SK-N-SH (cell line): ENCODE results near the gene PDCL2. TPM values are rescaled to one million over a fixed set of nuclear protein-coding genes. Genes with fewer than 3 reads are reported as not detected.

Experiments
- CTCF ChIA-PET: fragments of 300-600, 350-600 bp; formaldehyde crosslinking; extraction: SDS; loops from one replicate; lab custom pipeline; 2021; lab: Yijun Ruan, JAX
- POLR2A ChIA-PET: fragments of 350-600 bp; sonication (Branson Sonifier 250); formaldehyde crosslinking; extraction: SDS; loops from one replicate; lab custom pipeline; 2020; ENCODE audit warnings: antibody characterized with exemption, inconsistent platforms; lab: Yijun Ruan, JAX
- DNase-seq: peaks from one replicate; pipeline ENCODE4 v3.0.0; 2012
- H2AFZ ChIP-seq: fragments of 200-600 bp; sonication (generic); 2 replicates; pipeline ENCODE4 v1.8.1; 2016; ENCODE audit warnings: antibody characterized with exemption, mild to moderate bottlenecking, low read depth
- H3F3A ChIP-seq: fragments of 200-600 bp; sonication (generic); replicated peaks from 2 replicates; pipeline ENCODE3; 2016; ENCODE audit warnings: antibody characterized with exemption, mild to moderate bottlenecking; ENCODE audit not compliant: insufficient read depth
- H3K27ac ChIP-seq, 2 experiments: fragments of 200-500 bp in 1 of 2; fragments of 200-600 bp in 1 of 2; sonication (Bioruptor generic) in 1 of 2; sonication (generic), shearing (Covaris generic) in 1 of 2; 2 replicates each; pipeline versions ENCODE4 v1.5.1 to v1.6.1; 2014 to 2016; ENCODE audit warnings: low read depth in 2 of 2, inconsistent platforms in 1 of 2, low read length in 1 of 2, mild to moderate bottlenecking in 1 of 2, mixed read lengths in 1 of 2
- H3K27me3 ChIP-seq: fragments of 200-600 bp; sonication (generic), shearing (Covaris generic); 2 replicates; pipeline ENCODE4 v1.6.1; 2016; ENCODE audit warnings: mixed run types; ENCODE audit not compliant: insufficient read depth
- H3K36me3 ChIP-seq, 2 experiments: fragments of 200-500 bp in 1 of 2; fragments of 200-600 bp in 1 of 2; sonication (Bioruptor generic) in 1 of 2; sonication (generic) in 1 of 2; replicated peaks in 1 of 2; 2 replicates each; pipeline versions ENCODE3 to v1.5.1; 2014 to 2016; ENCODE audit warnings: low read length in 1 of 2, mild to moderate bottlenecking in 1 of 2; ENCODE audit not compliant: insufficient read depth in 2 of 2, control insufficient read depth in 1 of 2
- H3K4me1 ChIP-seq, 2 experiments: fragments of 200-500 bp in 1 of 2; fragments of 200-600 bp in 1 of 2; sonication (Bioruptor generic) in 1 of 2; sonication (generic), shearing (Covaris generic) in 1 of 2; 2 replicates each; pipeline versions ENCODE4 v1.5.1 to v1.6.1; 2014 to 2016; ENCODE audit warnings: low read depth in 1 of 2, low read length in 1 of 2, mixed run types in 1 of 2; ENCODE audit not compliant: insufficient read depth in 2 of 2, control insufficient read depth in 1 of 2
- H3K4me2 ChIP-seq: fragments of 200-600 bp; sonication (generic), shearing (Covaris generic); 2 replicates; pipeline ENCODE4 v1.6.1; 2017; ENCODE audit warnings: mixed run types
- H3K4me3 ChIP-seq, 2 experiments: fragments of 200-500 bp in 1 of 2; fragments of 200-600 bp in 1 of 2; sonication (Bioruptor generic) in 1 of 2; sonication (generic), shearing (Covaris generic) in 1 of 2; 2 replicates each; pipeline versions ENCODE4 v1.5.1 to v1.8.1; 2014 to 2016; ENCODE audit warnings: low read depth in 2 of 2, inconsistent platforms in 1 of 2, low read length in 1 of 2, mild to moderate bottlenecking in 1 of 2, mixed read lengths in 1 of 2, moderate library complexity in 1 of 2
- H3K79me2 ChIP-seq: fragments of 200-600 bp; sonication (generic); 2 replicates; pipeline ENCODE4 v1.8.1; 2017; ENCODE audit warnings: mild to moderate bottlenecking; ENCODE audit not compliant: insufficient read depth
- H3K9ac ChIP-seq: fragments of 200-600 bp; sonication (generic); 2 replicates; pipeline ENCODE4 v1.6.1; 2017; ENCODE audit warnings: mixed run types
- H3K9me2 ChIP-seq: fragments of 200-600 bp; sonication (generic); 2 replicates; pipeline ENCODE4 v1.6.1; 2017; ENCODE audit warnings: mixed run types
- H3K9me3 ChIP-seq: fragments of 200-600 bp; sonication (generic); 2 replicates; pipeline ENCODE4 v1.6.1; 2017; ENCODE audit warnings: mixed run types, mild to moderate bottlenecking, moderate library complexity
- H4K20me1 ChIP-seq: fragments of 200-600 bp; sonication (generic); 2 replicates; pipeline ENCODE4 v1.6.1; 2017; ENCODE audit warnings: mild to moderate bottlenecking, mixed run types; ENCODE audit not compliant: insufficient read depth
- MXI1 ChIP-seq: IDR thresholded peaks from 2 replicates; pipeline ENCODE4 v1.6.1; 2012; ENCODE audit warnings: mild to moderate bottlenecking, low read depth, low read length, improper control_type of control experiment
- NFIC ChIP-seq: IDR thresholded peaks from 2 replicates; pipeline ENCODE4 v1.4.0; 2012; ENCODE audit warnings: borderline replicate concordance
- POLR2AphosphoS5 ChIP-seq: IDR thresholded peaks from 2 replicates; pipeline ENCODE4 v1.6.1; 2012; ENCODE audit warnings: low read depth, low read length
- RCOR1 ChIP-seq: fragments of 150-350 bp; IDR thresholded peaks from 2 replicates; pipeline ENCODE4 v1.6.1; 2017; ENCODE audit warnings: antibody characterized with exemption, low read length
- SIN3A ChIP-seq: IDR thresholded peaks from 2 replicates; pipeline ENCODE4 v1.6.1; 2012; ENCODE audit warnings: low read depth, mild to moderate bottlenecking, low read length, moderate library complexity, borderline replicate concordance
- SMC3 ChIP-seq: IDR thresholded peaks from 2 replicates; pipeline ENCODE4 v1.6.1; 2012; ENCODE audit warnings: low read depth, low read length, improper control_type of control experiment
- WGBS: methylation state at CpG from one replicate; pipeline ENCODE4 v1.1.6; 2017; ENCODE audit warnings: low lambda C conversion rate; 5-methylcytosine and 5-hydroxymethylcytosine counted together
- polyA plus RNA-seq, 3 experiments: library from polyadenylated mRNA; depleted of rRNA; stranded (reverse); fragments of >200 nt; gene quantifications; 2 replicates each; pipeline ENCODE4 v1.2.3, GENCODE V29; 2012
- TF ChIP-seq, protein P1 (sequence below): fragments of 150-350 bp; IDR thresholded peaks from 2 replicates; pipeline ENCODE4 v1.6.1; 2017; ENCODE audit warnings: antibody characterized with exemption, low read length, low read depth, borderline replicate concordance
- TF ChIP-seq, protein P2 (sequence below): IDR thresholded peaks from 2 replicates; pipeline ENCODE4 v1.4.0; 2012; ENCODE audit warnings: low read depth, borderline replicate concordance

The PDCL2 gene
- polyA plus RNA-seq, 1 of the 3 experiments (the other 2 are of a cell fraction): not detected

DNA sequence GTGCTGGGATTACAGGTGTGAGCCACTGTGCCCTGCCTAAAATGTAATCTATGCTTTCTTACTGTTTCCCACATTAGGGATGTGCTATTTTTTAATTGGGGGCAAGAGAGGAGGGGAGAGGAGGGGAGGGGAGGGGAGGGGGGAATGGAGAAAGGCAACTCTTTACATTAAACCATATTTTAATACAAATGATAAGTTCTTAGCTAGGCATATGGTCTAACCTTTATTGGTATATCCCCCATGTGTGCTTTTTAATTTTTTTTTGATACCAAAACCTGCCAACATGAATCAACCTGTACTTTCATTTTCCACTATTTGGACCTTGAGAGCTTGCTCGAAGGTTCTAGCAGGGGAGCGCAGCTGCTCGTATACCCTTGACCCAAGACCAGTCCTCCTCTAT lies 51.8 kb downstream of the PDCL2 start:
- Histone ChIP-seq H3K4me1 (peaks cover 0 to 4% of the 10 kb centered on the region in 2 experiments; a peak in 3 of 4 replicates), H2AFZ (no peak overlapping the region), H3K9ac (no peak overlapping the region), H3K79me2 (peaks cover 99% of the 10 kb centered on the region), H3K27ac (no peak overlapping the region), H3K4me3 (no peak overlapping the region), H3K9me3 (no peaks in the 10 kb centered on the region), H3K9me2 (no peaks in the 10 kb centered on the region), H3K36me3 (no peaks in the 10 kb centered on the region), H3K27me3 (no peaks in the 10 kb centered on the region), H3F3A (peaks cover 18% of the 10 kb centered on the region), H3K4me2 (no peak overlapping the region), H4K20me1 (peaks cover 4% of the 10 kb centered on the region; the same call in 1 of the 2 replicates)
- POLR2A ChIA-PET: no interaction called here
- no peak for DNase-seq
- 97% methylated on average over 3 of the region's 3 CpGs for WGBS
- TF ChIP-seq MXI1: no peak
- CTCF ChIA-PET: no interaction called here

DNA sequence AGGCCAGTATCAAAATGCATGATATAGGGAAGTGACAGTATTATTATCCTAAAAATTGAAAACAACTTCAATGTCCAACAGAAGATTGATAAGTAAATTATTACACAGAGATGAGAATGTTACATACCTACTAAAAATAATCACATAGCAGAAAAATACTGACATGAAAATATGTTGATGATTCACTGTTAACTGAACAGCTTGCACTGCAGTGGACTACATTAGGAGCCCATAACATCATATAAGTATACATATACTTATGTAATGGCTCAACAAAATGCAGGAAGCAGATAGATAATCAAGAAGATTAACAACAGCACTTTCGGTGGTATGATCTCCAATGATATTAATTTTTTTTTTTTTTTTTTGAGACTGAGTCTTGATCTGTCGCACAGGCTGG lies 52.4 kb downstream of the PDCL2 start:
- no peak for TF ChIP-seq RCOR1
- Histone ChIP-seq H3K9me3 (no peaks in the 10 kb centered on the region), H3K4me1 (peaks cover 0 to 3% of the 10 kb centered on the region in 2 experiments; a peak in 3 of 4 replicates), H2AFZ (no peak overlapping the region), H3K27me3 (no peaks in the 10 kb centered on the region), H3K4me2 (no peak overlapping the region), H4K20me1 (peaks cover 4% of the 10 kb centered on the region; the same call in 1 of the 2 replicates), H3K36me3 (no peaks in the 10 kb centered on the region), H3F3A (peaks cover 12% of the 10 kb centered on the region), H3K4me3 (no peak overlapping the region), H3K79me2 (peaks cover 99% of the 10 kb centered on the region), H3K9ac (no peak overlapping the region), H3K27ac (no peak overlapping the region), H3K9me2 (no peaks in the 10 kb centered on the region)
- no peak for DNase-seq
- ChIA-PET CTCF (no interaction called here), POLR2A (interaction anchor here (0.6 kb wide), 1 partner anchor 409 kb away, joined by 3 read pairs; the partner anchor contains the start of gene CEP135)
- WGBS: 76% methylated on average over 2 of the region's 2 CpGs

DNA sequence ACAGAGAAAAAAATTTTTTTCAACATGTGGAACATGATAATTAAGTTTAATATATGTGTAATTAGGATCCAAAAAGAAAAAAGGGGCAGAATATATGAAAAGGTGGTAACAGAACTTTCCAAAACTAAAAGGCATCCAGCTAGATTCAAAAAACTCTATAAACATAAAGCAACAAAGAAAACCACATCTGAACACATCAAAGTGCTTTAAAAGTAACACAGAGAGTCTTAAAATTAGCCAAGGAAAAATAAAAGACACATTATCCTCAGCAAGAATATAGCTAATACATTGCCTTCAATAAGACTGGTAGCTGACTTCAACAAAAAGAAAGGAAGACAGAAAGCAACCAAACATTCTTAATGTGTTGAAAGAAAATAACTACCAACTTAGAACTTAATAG lies 53.5 kb downstream of the PDCL2 start:
- POLR2A ChIA-PET: no interaction called here

More for the DNA sequence above, 53.5 kb downstream of the PDCL2 start:
- DNase-seq: no peak
- H4K20me1 ChIP-seq: peaks cover under 1% of the 10 kb centered on the region; the same call in 1 of the 2 replicates
- no peak overlapping the region for H2AFZ ChIP-seq
- H3F3A ChIP-seq: peaks cover 3% of the 10 kb centered on the region
- H3K27ac ChIP-seq: no peak overlapping the region
- no peaks in the 10 kb centered on the region for H3K9me2 ChIP-seq
- H3K4me2 ChIP-seq: no peak overlapping the region
- no peaks in the 10 kb centered on the region for H3K36me3 ChIP-seq
- TF ChIP-seq SMC3: no peak
- TF ChIP-seq, protein P1, sequence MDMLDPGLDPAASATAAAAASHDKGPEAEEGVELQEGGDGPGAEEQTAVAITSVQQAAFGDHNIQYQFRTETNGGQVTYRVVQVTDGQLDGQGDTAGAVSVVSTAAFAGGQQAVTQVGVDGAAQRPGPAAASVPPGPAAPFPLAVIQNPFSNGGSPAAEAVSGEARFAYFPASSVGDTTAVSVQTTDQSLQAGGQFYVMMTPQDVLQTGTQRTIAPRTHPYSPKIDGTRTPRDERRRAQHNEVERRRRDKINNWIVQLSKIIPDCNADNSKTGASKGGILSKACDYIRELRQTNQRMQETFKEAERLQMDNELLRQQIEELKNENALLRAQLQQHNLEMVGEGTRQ: no peak
- TF ChIP-seq SIN3A: no peak
- TF ChIP-seq, protein P2, sequence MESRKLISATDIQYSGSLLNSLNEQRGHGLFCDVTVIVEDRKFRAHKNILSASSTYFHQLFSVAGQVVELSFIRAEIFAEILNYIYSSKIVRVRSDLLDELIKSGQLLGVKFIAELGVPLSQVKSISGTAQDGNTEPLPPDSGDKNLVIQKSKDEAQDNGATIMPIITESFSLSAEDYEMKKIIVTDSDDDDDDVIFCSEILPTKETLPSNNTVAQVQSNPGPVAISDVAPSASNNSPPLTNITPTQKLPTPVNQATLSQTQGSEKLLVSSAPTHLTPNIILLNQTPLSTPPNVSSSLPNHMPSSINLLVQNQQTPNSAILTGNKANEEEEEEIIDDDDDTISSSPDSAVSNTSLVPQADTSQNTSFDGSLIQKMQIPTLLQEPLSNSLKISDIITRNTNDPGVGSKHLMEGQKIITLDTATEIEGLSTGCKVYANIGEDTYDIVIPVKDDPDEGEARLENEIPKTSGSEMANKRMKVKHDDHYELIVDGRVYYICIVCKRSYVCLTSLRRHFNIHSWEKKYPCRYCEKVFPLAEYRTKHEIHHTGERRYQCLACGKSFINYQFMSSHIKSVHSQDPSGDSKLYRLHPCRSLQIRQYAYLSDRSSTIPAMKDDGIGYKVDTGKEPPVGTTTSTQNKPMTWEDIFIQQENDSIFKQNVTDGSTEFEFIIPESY: no peak
- no peak for TF ChIP-seq POLR2AphosphoS5
- TF ChIP-seq NFIC: no peak
- TF ChIP-seq, all 33 proteins: peak for 0
- Histone ChIP-seq H3K4me1 (no peaks in the 10 kb centered on the region; a peak in 3 of 4 replicates), H3K9ac (no peak overlapping the region), H3K27me3 (no peaks in the 10 kb centered on the region), H3K4me3 (no peak overlapping the region), H3K79me2 (peaks cover 99% of the 10 kb centered on the region), H3K9me3 (no peaks in the 10 kb centered on the region)
- CTCF ChIA-PET: interaction anchor here (1.1 kb wide), 1 partner anchor 24 kb away, joined by 3 read pairs; no protein-coding TSS in a partner anchor
